ENCODE measurements around the gene CINP.

DNA sequence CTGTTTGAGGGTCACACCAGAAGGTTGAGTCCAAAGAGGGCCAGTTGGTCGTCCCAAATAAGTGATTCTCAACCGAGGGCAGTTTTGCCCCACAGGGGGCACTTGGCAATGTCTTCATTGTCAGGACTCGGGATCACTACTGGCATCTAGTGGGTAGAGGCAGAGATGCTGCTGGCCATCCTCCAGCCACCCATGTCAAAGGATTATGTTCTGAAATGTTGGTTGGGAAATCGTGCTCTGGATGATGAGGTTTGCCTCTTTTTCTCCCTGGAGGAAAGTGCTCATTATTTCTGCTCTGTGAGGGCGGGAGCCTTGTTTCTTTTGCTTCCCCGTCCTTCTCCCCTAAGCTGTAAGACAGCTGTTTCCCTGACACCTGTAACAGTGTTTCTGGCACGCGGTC, 39.6 kb downstream of the CINP start:
- no peak for TF ChIP-seq POLR2A (IDR thresholded peaks at IDR 0.05)
- TF ChIP-seq, protein P1, sequence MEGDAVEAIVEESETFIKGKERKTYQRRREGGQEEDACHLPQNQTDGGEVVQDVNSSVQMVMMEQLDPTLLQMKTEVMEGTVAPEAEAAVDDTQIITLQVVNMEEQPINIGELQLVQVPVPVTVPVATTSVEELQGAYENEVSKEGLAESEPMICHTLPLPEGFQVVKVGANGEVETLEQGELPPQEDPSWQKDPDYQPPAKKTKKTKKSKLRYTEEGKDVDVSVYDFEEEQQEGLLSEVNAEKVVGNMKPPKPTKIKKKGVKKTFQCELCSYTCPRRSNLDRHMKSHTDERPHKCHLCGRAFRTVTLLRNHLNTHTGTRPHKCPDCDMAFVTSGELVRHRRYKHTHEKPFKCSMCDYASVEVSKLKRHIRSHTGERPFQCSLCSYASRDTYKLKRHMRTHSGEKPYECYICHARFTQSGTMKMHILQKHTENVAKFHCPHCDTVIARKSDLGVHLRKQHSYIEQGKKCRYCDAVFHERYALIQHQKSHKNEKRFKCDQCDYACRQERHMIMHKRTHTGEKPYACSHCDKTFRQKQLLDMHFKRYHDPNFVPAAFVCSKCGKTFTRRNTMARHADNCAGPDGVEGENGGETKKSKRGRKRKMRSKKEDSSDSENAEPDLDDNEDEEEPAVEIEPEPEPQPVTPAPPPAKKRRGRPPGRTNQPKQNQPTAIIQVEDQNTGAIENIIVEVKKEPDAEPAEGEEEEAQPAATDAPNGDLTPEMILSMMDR (IDR thresholded peaks at IDR 0.05): peak in 1 of 3 donors; percentile 21
